Bronchial epithelial cell (primary cell): Measurements from ENCODE around the gene CLIP1. TPM values are rescaled to one million over a fixed set of nuclear protein-coding genes. Genes with fewer than 3 reads are reported as not detected.

Experiments
- DNase-seq: peaks from one replicate; pipeline ENCODE4 v3.0.0-alpha.2; 2010; ENCODE audit warnings: low read depth
- FAIRE-seq: peaks from 2 replicates; lab custom pipeline; 2011; peaks lifted over from hg19 to GRCh38; lab: Jason Lieb, UNC
- H3K27me3 ChIP-seq: 2 replicates; pipeline ENCODE4 v1.5.1; 2011; ENCODE audit warnings: low read length; ENCODE audit not compliant: control insufficient read depth, insufficient read depth
- H3K36me3 ChIP-seq: 2 replicates; pipeline ENCODE4 v1.5.1; 2011; ENCODE audit warnings: low read length; ENCODE audit not compliant: control insufficient read depth, insufficient read depth
- H3K4me3 ChIP-seq: 2 replicates; pipeline ENCODE4 v1.5.1; 2011; ENCODE audit warnings: mild to moderate bottlenecking, low read depth, low read length, control low read depth
- total RNA-seq: library from RNA; depleted of rRNA; stranded (reverse); fragments of >200 nt; gene quantifications from 2 replicates; pipeline ENCODE4 v1.2.1, GENCODE V29; 2014
- TF ChIP-seq, protein P1 (sequence below): IDR thresholded peaks from 2 replicates; pipeline ENCODE4 v1.5.1; 2011; ENCODE audit warnings: mild to moderate bottlenecking, moderate library complexity, low read length, control low read depth, inconsistent platforms; ENCODE audit not compliant: insufficient read depth, severe bottlenecking

Gene CLIP1
- total RNA-seq, 1 donor from 2014 or later, result 69.0 TPM

GRCh38 chr12:122250536-122250935 is 171.9 kb downstream of the CLIP1 start:
- DNase-seq, result no peak
- no peaks in the 10 kb centered on the region for H3K27me3 ChIP-seq
- peaks cover 6% of the 10 kb centered on the region for H3K36me3 ChIP-seq
- TF ChIP-seq, protein P1, sequence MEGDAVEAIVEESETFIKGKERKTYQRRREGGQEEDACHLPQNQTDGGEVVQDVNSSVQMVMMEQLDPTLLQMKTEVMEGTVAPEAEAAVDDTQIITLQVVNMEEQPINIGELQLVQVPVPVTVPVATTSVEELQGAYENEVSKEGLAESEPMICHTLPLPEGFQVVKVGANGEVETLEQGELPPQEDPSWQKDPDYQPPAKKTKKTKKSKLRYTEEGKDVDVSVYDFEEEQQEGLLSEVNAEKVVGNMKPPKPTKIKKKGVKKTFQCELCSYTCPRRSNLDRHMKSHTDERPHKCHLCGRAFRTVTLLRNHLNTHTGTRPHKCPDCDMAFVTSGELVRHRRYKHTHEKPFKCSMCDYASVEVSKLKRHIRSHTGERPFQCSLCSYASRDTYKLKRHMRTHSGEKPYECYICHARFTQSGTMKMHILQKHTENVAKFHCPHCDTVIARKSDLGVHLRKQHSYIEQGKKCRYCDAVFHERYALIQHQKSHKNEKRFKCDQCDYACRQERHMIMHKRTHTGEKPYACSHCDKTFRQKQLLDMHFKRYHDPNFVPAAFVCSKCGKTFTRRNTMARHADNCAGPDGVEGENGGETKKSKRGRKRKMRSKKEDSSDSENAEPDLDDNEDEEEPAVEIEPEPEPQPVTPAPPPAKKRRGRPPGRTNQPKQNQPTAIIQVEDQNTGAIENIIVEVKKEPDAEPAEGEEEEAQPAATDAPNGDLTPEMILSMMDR, result no peak
- H3K4me3 ChIP-seq, result no peak overlapping the region
- FAIRE-seq, result no peak

GRCh38 chr12:122250047-122250446 is 172.4 kb downstream of the CLIP1 start:
- no peaks in the 10 kb centered on the region for H3K27me3 ChIP-seq
- TF ChIP-seq, protein P1, result no peak
- no peak overlapping the region for H3K4me3 ChIP-seq
- DNase-seq (no peak), FAIRE-seq (no peak)
- H3K36me3 ChIP-seq, result peaks cover 6% of the 10 kb centered on the region

DNA sequence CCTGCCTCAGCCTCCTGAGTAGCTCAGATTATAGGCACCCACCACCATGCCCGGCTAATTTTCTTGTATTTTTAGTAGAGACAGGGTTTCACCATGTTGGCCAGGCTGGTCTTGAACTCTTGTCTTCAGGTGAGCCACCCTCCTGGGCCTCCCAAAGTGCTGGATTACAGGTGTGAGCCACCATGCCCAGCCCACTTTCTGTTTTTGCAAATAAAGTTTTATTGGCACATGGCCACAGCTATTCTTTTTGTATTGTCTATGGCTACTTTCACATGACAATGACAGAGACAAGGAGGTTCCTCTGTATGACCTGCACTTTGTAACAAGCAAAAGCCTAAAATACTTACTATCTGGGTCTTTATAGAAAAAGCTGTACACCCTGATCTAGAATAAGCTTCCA is 176.9 kb downstream of the CLIP1 start:
- no peak for FAIRE-seq
- no peak for DNase-seq
- TF ChIP-seq, protein P1, result no peak
- H3K4me3 ChIP-seq, result no peak overlapping the region
- peaks cover 10% of the 10 kb centered on the region for H3K36me3 ChIP-seq
- no peaks in the 10 kb centered on the region for H3K27me3 ChIP-seq

DNA sequence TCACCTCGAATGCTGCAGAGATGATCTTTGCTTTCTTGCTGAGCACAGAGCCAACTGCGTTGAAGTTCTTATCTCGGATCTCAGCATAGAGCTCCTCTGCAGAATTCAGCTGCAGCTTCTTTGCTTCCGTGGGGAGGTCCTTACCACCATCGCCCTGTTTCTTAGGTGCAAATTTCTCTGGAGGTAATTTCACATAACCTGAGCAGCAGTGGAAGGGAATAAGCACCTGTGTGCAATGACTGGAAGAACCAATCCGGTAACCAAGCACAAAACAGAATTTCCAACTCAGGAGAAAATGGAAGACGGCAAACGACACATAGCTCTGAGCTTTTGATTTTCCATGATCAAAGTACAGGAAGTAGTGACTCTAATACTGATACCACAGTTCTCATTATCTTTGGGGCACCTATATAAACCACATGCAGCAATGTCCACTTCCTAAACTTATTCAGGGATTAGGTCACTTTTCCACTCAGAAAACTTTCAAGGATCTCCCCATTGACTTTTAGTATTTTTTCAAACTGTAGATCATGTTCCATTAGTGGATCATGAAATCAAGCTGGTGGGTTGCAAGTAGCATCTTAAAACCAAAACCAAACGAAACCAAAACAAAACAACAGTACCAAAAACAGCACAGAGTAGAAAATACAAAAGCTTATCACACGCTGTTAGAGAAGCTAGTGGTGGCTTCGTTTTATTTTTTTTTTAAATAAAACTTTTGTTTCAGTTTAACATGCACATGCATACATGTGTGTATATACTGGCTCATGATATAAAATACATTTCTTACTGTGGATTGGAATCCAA is 177.7 kb downstream of the CLIP1 start:
- no peaks in the 10 kb centered on the region for H3K27me3 ChIP-seq

GRCh38 chr12:122243965-122244364 is 178.5 kb downstream of the CLIP1 start:
- TF ChIP-seq, protein P1, result no peak
- DNase-seq (no peak), FAIRE-seq (no peak)
- Histone ChIP-seq H3K36me3 (peaks cover 8% of the 10 kb centered on the region), H3K27me3 (no peaks in the 10 kb centered on the region), H3K4me3 (no peak overlapping the region)

More for the DNA sequence above, 177.7 kb downstream of the CLIP1 start:
- TF ChIP-seq, protein P1, result no peak
- Histone ChIP-seq H3K4me3 (no peak overlapping the region), H3K36me3 (peaks cover 8% of the 10 kb centered on the region)
- DNase-seq (no peak), FAIRE-seq (no peak)
